T-helper 2 cell treated with Interferon-gamma antibody and Interleukin-4, amounts not matched to agents 5 μg/mL and 100 μg/mL, for 36 hours (primary cell): Measurements from ENCODE around the gene CCDC127.

ENCODE experiments used
- DNase-seq: peaks from one replicate; pipeline ENCODE4 v3.0.0; 2021; ENCODE audit warnings: low spot score
- H3K27ac Mint-ChIP-seq: one replicate; pipeline ENCODE4 v1.8.0; 2021; ENCODE audit warnings: mild to moderate bottlenecking, mixed read lengths
- H3K27me3 Mint-ChIP-seq: one replicate; pipeline ENCODE4 v1.8.0; 2021; ENCODE audit warnings: low read depth, mixed read lengths
- H3K36me3 Mint-ChIP-seq: one replicate; pipeline ENCODE4 v1.8.0; 2021; ENCODE audit warnings: low read depth, mixed read lengths
- H3K4me1 Mint-ChIP-seq: one replicate; pipeline ENCODE4 v1.8.0; 2021; ENCODE audit warnings: low read depth, mixed read lengths
- H3K4me3 Mint-ChIP-seq: one replicate; pipeline ENCODE4 v1.8.0; 2022; ENCODE audit warnings: mild to moderate bottlenecking, moderate library complexity, mixed read lengths
- H3K9me3 Mint-ChIP-seq: one replicate; pipeline ENCODE4 v1.8.0; 2021; ENCODE audit warnings: mixed read lengths

Gene CCDC127

GRCh38 chr5:162190-162564 is 55.8 kb downstream of the CCDC127 start:
- Mint-ChIP-seq H3K36me3 (no peaks in the 10 kb centered on the region), H3K9me3 (no peaks in the 10 kb centered on the region), H3K27me3 (no peaks in the 10 kb centered on the region), H3K4me1 (no peaks in the 10 kb centered on the region), H3K27ac (no peak overlapping the region), H3K4me3 (no peak overlapping the region)
- DNase-seq: no peak

DNA sequence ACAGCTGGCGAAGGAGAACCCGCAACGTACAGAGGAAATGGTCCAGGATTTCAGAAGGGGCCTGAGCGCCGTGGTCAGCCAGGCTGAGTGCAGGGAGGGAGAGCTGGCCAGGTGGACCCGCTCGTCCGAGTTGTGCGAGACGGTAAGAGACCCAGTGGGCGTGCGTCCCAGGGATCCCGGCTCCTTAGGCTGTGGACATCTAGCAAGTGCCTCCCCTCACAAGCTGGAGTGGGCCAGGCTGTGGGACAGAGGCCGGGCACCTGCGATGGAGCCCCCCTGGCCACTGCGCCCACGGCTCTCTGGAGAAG is 56.2 kb downstream of the CCDC127 start:
- no peaks in the 10 kb centered on the region for H3K36me3 Mint-ChIP-seq
- H3K9me3 Mint-ChIP-seq: no peaks in the 10 kb centered on the region
- no peak for DNase-seq
- no peaks in the 10 kb centered on the region for H3K4me1 Mint-ChIP-seq
- no peak overlapping the region for H3K4me3 Mint-ChIP-seq
- H3K27ac Mint-ChIP-seq: no peak overlapping the region
- no peaks in the 10 kb centered on the region for H3K27me3 Mint-ChIP-seq

DNA sequence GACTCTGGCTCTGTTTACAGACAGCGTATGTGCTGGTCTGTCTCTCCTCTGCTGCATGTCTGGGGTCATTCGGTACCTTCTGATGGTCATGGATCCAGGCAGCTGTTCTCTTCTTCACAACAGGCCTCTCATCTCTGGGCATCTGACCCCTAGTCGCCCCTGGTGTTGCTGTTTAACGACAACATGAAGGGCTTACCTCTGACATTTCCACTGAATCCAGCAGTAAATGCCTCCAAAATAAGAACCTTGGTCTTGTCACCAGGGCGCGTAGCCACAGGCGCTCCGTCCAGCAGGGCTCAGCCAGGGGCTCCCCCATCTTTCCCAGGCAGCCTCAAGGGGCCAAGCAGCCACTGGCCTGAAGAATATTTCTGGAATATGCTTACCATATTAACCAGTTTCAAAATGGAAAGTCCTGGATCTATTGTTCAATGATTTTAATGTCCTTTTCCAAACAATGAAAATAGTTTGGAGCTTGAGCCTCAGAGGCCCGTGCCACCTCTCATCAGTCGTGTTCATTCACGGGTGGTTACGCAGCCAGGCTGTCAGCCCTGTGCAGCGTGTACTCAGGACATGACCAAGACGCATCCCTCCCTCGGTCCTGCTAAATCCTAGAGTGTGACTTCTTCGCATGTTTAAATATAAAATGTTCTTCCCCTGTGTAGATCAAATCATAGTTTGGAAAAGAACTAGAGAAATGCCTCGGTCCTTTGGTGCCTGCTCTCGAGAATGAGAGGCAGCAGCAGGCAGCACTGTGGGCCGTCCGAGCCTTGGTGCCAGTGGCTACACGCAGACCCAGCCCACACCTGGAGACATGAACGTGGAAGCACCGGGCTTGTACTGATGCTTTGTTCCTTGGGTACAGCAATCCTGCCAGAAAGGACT is 56.8 kb downstream of the CCDC127 start:
- Mint-ChIP-seq H3K4me3 (no peak overlapping the region), H3K27me3 (no peaks in the 10 kb centered on the region), H3K4me1 (no peaks in the 10 kb centered on the region), H3K9me3 (no peaks in the 10 kb centered on the region), H3K36me3 (no peaks in the 10 kb centered on the region), H3K27ac (no peak overlapping the region)
- no peak for DNase-seq

DNA sequence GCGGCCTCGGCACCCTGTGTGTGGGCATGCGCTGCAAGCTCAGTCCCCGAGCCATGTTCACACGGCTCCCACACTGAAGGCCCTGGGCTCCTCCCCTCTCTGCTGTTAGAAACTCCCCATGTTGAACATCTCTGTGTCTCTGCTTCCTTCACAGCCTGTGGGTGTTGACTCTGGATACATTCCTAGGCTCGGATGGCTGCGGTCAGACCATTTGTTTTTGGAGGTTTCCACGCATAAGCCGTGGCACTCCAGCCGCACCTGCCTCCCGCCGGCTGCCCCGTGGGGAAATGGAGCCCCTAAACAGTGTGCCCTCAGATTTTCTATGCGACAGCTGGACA is 57.8 kb downstream of the CCDC127 start:
- Mint-ChIP-seq H3K27ac (no peak overlapping the region), H3K4me1 (no peaks in the 10 kb centered on the region), H3K4me3 (no peak overlapping the region), H3K9me3 (no peaks in the 10 kb centered on the region), H3K36me3 (no peaks in the 10 kb centered on the region), H3K27me3 (no peaks in the 10 kb centered on the region)
- DNase-seq: no peak

DNA sequence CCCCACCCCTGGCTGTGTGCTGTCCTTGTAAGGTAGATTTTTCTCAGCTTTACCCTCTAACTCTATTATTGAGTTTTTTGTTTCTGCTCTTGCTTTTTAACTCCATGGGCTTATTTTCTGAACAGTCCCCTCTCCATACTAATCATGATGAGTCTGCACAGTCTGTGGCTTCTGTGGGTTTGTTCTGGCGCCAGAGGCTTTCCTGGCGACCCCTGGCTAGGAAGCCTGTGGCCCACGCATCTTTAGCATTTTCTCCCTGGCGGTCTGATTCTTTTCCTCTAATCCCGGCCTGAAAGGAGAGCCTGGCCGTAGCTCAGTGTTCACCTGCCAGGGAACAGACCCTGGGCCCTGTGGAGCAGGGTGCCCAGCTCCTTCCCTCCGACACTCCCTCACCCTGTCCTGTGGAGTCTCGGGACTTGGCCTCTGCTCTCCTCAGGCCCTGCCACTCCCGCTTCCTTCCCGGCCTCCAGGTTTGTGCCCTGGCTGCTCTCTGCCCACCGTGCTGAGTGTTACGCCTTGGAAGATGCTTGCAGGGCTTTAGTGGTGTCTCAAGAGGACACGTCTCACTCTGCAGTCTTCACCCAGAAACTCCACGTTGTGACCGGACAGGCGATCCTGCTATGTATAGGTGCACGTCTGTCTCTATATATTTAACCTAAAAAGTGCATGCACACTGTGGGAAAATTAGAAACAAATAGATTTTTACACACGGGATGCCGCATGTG is 58.3 kb downstream of the CCDC127 start:
- Mint-ChIP-seq H3K9me3 (no peaks in the 10 kb centered on the region), H3K27ac (no peak overlapping the region), H3K36me3 (no peaks in the 10 kb centered on the region), H3K27me3 (no peaks in the 10 kb centered on the region), H3K4me3 (no peak overlapping the region), H3K4me1 (no peaks in the 10 kb centered on the region)
- no peak for DNase-seq

DNA sequence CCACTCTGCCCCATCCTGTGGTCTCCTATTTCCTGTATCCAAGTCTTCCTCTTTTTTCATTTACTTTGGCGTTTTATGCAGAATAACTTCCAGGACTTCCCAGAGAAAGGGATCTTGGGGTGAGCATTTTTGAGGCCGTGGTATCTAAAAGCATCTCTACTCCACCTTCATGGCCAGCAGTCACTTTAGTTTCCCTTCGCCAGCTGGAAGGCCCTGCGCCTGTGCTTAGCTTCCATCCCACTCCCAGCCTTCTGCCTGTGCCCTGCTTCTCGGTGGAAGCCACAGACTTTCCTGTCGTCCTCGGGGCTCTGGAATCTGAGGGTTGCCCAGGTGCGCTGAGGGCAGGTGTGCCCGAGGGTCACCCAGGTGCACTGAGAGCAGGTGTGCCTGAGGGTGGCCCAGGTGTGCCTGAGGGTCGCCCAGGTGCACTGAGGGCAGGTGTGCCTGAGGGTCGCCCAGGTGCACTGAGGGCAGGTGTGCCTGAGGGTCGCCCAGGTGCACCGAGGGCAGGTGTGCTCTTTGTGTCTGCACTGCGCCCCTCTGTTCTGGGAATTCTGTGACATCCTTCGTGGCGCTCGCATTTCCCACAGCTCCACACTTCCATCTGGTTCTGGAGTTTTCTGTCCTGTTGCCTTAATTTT is 59.0 kb downstream of the CCDC127 start:
- Mint-ChIP-seq H3K4me3 (no peak overlapping the region), H3K27me3 (no peaks in the 10 kb centered on the region), H3K9me3 (no peaks in the 10 kb centered on the region), H3K27ac (no peak overlapping the region), H3K4me1 (no peaks in the 10 kb centered on the region), H3K36me3 (no peaks in the 10 kb centered on the region)
- no peak for DNase-seq

GRCh38 chr5:157801-158200 is 60.2 kb downstream of the CCDC127 start:
- no peak overlapping the region for H3K4me3 Mint-ChIP-seq

DNA sequence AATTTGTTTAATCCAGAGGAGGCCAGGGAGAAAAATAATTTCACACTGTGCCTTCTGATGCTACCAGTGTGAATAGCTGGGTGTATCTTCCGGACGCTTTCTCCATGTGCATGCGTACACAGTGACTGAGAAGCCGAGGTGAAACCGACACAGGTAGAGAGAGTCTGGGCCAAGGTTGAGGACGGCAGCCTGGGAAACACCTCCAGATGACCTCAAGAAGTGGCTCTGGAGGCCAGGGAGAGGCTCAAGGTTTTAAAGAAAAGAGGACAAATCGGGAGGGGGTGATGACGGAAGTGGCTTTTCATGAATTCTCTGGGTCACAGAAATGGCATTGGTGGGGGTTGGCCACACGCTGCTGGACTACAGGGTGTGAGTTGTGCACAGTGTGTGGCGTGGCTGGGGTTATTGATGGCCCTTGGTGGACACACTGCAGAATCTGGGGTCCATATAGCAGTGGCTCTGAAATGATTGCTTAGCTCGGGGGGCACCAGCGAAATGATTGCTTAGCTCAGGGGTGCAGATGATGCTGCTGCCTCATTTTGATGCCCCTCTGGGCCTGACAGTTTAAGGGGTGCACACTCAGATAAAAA is 60.7 kb downstream of the CCDC127 start:
- H3K4me3 Mint-ChIP-seq: no peak overlapping the region
- no peaks in the 10 kb centered on the region for H3K4me1 Mint-ChIP-seq
- H3K27me3 Mint-ChIP-seq: no peaks in the 10 kb centered on the region
- H3K9me3 Mint-ChIP-seq: no peaks in the 10 kb centered on the region
- DNase-seq: no peak
- H3K27ac Mint-ChIP-seq: no peak overlapping the region
- H3K36me3 Mint-ChIP-seq: no peaks in the 10 kb centered on the region

More at GRCh38 chr5:157801-158200, 60.2 kb downstream of the CCDC127 start:
- Mint-ChIP-seq H3K27ac (no peak overlapping the region), H3K36me3 (no peaks in the 10 kb centered on the region), H3K4me1 (no peaks in the 10 kb centered on the region), H3K9me3 (no peaks in the 10 kb centered on the region), H3K27me3 (no peaks in the 10 kb centered on the region)
- no peak for DNase-seq

GRCh38 chr5:156411-157072 is 61.4 kb downstream of the CCDC127 start:
- Mint-ChIP-seq H3K36me3 (no peaks in the 10 kb centered on the region), H3K27ac (no peak overlapping the region), H3K27me3 (peaks cover 3% of the 10 kb centered on the region), H3K4me3 (no peak overlapping the region), H3K9me3 (no peaks in the 10 kb centered on the region), H3K4me1 (no peaks in the 10 kb centered on the region)
- DNase-seq: no peak

DNA sequence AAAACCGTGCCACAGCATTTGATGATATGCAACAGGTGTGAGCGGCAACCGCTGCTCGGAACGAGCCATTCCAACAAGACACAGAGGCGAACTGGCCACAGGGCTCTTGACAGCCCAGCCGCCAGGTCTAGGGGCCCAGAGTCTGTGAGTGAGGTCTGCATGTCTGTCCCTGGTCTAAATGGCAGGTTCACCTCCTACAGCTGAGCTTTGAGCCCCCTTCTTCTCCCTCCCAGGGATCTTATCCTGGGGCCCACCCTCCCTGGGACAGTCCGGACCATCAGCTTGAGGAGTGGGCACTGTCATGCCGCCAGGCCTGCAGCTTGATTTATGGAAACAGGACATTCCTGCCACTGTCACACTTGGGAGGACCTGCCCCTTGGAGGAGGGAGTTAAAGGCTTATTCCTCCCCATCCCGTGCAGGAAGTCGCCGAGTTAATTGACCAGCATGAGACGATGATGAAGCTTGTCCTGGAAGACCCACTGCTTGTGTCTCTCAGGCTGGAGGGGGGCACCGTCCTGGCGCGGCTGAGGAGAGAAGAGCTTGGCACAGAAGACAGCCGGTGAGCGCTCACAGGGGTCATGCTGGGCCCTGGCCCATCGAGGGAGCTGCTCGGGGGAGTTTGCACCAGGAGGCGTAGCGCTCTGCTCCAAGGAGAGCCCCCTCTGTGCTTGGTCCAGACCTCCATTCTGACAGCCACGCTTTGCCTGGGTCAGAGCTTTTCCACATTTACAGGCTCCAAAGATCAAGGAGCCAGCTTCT is 62.1 kb downstream of the CCDC127 start:
- no peaks in the 10 kb centered on the region for H3K36me3 Mint-ChIP-seq
- peaks cover 3% of the 10 kb centered on the region for H3K27me3 Mint-ChIP-seq
- H3K4me3 Mint-ChIP-seq: no peak overlapping the region

GRCh38 chr5:154826-155225 is 63.1 kb downstream of the CCDC127 start:
- H3K36me3 Mint-ChIP-seq: no peaks in the 10 kb centered on the region
- H3K27me3 Mint-ChIP-seq: peaks cover 3% of the 10 kb centered on the region
- DNase-seq: no peak
- H3K4me3 Mint-ChIP-seq: no peak overlapping the region
- H3K9me3 Mint-ChIP-seq: no peaks in the 10 kb centered on the region
- no peaks in the 10 kb centered on the region for H3K4me1 Mint-ChIP-seq
- no peak overlapping the region for H3K27ac Mint-ChIP-seq

More for the DNA sequence above, 62.1 kb downstream of the CCDC127 start:
- Mint-ChIP-seq H3K9me3 (no peaks in the 10 kb centered on the region), H3K4me1 (no peaks in the 10 kb centered on the region), H3K27ac (no peak overlapping the region)
- no peak for DNase-seq

GRCh38 chr5:154236-154635 is 63.7 kb downstream of the CCDC127 start:
- Mint-ChIP-seq H3K36me3 (no peaks in the 10 kb centered on the region), H3K4me1 (no peaks in the 10 kb centered on the region), H3K4me3 (no peak overlapping the region), H3K27me3 (peaks cover 3% of the 10 kb centered on the region), H3K27ac (no peak overlapping the region), H3K9me3 (no peaks in the 10 kb centered on the region)
- no peak for DNase-seq

DNA sequence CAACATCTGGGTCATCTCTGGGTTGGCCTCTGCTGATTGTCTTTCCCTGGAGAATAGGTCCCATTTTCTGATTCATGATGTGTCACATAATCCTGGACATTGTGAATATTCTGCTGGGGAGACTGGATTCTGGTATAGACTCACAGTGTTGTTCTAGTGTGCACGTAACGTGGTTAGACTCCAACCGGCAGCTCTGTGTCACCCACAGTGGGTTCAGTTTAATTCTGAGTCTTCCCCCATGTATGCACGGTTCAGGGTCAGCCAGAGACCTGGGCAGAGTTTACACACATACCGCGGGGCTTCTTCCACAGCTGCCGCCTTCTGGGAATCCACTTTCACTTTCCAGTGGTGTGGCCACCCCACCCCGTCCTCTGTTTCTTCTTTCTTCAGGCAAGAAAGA is 64.7 kb downstream of the CCDC127 start:
- Mint-ChIP-seq H3K4me3 (no peak overlapping the region), H3K27me3 (peaks cover 3% of the 10 kb centered on the region), H3K4me1 (no peaks in the 10 kb centered on the region), H3K36me3 (no peaks in the 10 kb centered on the region), H3K9me3 (no peaks in the 10 kb centered on the region), H3K27ac (no peak overlapping the region)
- DNase-seq: no peak
